HG02884 (cell line): Measurements from ENCODE around the gene RNF217.
"Not testable (repeated sequence)": the region's sequence is repeated elsewhere in the genome, so short reads cannot be mapped to it uniquely, and the experiment has no call there.

Experiments used
- ATAC-seq: cut with Tn5 transposase; IDR thresholded peaks from one replicate; pipeline ENCODE4 v1.9.1; 2021; ENCODE audit warnings: mild to moderate bottlenecking, moderate library complexity; ENCODE audit not compliant: unreplicated experiment

Gene RNF217, protein sequence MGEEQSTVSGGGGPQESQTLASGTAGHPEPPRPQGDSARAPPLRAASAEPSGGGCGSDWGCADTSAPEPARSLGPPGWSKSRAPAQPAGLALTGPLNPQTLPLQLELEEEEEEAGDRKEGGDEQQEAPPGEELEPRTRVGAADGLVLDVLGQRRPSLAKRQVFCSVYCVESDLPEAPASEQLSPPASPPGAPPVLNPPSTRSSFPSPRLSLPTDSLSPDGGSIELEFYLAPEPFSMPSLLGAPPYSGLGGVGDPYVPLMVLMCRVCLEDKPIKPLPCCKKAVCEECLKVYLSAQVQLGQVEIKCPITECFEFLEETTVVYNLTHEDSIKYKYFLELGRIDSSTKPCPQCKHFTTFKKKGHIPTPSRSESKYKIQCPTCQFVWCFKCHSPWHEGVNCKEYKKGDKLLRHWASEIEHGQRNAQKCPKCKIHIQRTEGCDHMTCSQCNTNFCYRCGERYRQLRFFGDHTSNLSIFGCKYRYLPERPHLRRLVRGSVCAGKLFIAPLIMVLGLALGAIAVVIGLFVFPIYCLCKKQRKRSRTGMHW

DNA sequence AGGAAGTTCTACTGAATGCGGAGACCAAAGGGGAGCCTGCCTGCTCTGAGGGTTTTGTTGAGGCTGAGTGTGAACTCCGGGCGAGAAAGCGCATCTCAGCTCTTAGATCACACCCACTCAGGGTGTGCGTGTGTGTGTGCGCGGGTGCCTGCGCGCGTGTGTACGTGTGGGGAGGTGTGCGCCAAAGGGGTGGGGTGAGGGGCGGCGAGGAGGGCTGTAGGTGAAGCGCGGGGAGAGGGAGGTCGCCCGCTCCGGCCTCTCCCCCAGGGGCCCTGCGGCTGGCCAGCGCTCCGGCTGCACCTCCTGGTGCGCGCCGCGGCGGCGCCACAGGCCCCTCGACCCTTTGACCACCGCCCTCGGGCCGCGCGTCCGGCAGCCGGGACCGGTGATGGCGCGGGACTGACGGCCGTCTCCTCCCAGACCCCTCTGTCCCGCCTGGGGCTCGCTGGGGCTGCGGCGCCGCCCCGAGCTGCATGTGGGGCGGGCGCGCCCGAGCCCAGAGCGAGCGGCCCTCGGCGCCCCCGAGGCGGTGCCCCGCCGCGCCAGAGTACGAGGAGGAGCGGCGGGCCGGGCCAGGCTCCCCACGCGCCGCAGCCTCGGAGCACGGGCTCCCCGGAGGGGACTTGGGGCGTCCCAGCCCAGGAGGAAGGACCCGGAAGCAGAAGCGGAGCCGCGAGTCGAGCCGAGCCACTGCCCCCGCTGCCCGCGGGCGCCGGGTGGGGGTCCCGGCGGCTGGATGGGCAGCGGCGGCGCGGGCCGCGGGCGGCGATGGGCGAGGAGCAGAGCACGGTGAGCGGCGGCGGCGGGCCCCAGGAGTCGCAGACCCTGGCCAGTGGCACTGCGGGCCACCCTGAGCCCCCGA is at the start of gene RNF217:
TSS of gene RNF217 (plus strand) at position 661 of the 862 bp plus-strand sequence. CDS start at position 769, 108 bp downstream.
- ATAC-seq = no peak

- no peak for ATAC-seq
These were observed 49.2 kb upstream of the RNF217 start for GRCh38 chr6:124913056-124913455.

DNA sequence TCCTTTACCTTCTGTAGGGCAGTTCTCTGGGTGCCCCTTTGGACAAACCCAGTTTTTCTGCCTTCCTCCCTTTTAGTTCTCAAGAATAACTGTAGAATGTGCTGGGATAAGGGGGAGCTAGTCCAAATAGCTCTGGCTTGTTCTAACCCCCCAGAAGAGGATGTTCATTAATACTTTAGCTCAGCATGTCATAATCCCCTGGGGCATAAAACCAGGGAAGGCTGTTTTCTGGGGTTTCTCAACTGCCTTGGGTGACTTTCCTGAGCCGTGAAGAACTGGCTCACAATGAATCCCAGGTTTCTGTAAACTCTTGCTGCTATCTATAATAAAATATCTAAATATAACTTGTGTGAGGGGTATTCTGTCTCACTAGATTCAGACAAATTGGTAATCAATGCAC is 44.5 kb upstream of the RNF217 start:
- no peak for ATAC-seq

DNA sequence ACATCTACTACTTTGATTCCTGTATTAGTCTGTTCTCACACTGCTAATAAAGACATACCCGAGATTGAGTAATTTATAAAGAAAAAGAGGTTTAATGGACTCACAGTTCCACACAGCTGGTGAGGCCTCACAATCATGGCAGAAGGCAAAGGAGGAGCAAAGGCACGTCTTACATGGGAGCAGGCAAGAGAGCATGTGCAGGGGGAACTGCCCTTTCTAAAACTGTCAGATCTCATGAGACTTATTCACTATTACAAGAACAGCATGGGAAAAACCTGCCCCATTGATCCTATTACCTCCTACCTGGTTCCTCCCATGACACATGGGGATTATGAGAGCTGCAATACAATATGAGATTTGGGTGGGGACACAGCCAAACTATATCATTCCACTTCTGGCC is 42.5 kb upstream of the RNF217 start:
- not testable (repeated sequence) for ATAC-seq

DNA sequence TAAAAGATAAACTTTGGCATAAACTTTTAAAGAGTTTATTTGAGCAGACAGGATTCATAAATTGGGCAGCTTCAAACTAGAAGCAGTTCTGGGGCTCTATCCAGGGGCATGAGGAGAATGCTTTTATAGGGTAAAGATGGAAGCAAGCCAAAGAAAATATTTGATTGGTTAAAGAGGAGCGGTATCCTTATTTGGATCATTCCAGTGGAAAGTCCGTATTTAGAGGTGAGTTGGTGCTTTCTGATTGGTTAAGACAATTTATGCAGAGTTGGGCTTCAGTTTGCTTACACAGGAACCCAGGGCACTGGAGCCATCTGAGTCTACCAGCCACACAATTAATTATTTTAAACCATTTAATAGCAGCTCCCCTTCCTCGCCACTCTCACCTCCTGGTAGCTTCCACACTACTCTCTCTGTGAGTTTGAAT is 37.9 kb upstream of the RNF217 start:
- no peak for ATAC-seq

- no peak for ATAC-seq
These were observed 35.8 kb upstream of the RNF217 start for GRCh38 chr6:124926435-124926834.

GRCh38 chr6:124927806-124928205 is 34.4 kb upstream of the RNF217 start:
- ATAC-seq = no peak

- no peak for ATAC-seq
These were observed 33.4 kb upstream of the RNF217 start for GRCh38 chr6:124928851-124929250.

GRCh38 chr6:124937645-124938044 is 24.6 kb upstream of the RNF217 start:
- ATAC-seq = no peak

DNA sequence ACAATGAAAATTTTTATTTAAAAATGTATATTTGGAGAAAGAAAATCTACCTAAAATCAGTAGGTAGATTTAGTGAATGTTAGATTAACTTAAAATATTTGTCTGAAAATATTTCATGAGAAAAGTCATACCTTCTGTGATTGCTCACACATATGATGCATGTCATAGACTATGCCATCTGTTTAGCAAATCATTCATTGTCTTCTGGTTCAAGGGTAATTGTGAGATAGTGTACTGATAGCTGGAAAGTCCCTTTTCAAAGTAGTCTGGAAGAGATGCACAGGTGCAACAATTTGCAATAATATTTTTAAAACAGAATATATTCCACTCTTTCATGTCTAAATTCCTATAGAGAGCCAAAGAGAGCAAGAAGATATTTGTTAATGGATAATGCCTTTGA is 21.0 kb upstream of the RNF217 start:
- no peak for ATAC-seq

- no peak for ATAC-seq
These were observed 18.6 kb upstream of the RNF217 start for GRCh38 chr6:124943658-124944057.

DNA sequence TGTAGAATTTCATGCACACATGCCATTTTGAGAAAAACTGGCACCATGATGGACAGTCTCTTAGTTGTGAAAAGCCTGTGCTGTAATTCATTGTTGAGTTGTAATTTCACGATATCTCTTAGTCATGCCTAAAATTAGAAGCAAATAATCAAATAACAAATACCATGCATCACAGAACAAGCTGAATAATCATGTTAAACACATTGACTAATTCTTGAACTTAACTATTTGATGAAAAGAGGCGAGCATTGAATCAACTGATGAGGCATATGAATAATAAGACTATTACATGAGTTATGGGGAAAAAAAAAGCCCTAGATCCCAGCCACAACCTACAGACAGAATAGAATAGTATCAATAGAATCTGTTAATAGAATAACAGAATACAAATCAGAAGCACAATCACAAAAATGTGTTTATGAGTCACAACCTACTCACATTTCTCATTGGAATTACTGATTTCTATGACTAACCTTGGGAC is 14.2 kb upstream of the RNF217 start:
- no peak for ATAC-seq

GRCh38 chr6:124949706-124950105 is 12.5 kb upstream of the RNF217 start:
- ATAC-seq = no peak

- ATAC-seq = no peak
These were observed 8.4 kb upstream of the RNF217 start for GRCh38 chr6:124953808-124954207.

DNA sequence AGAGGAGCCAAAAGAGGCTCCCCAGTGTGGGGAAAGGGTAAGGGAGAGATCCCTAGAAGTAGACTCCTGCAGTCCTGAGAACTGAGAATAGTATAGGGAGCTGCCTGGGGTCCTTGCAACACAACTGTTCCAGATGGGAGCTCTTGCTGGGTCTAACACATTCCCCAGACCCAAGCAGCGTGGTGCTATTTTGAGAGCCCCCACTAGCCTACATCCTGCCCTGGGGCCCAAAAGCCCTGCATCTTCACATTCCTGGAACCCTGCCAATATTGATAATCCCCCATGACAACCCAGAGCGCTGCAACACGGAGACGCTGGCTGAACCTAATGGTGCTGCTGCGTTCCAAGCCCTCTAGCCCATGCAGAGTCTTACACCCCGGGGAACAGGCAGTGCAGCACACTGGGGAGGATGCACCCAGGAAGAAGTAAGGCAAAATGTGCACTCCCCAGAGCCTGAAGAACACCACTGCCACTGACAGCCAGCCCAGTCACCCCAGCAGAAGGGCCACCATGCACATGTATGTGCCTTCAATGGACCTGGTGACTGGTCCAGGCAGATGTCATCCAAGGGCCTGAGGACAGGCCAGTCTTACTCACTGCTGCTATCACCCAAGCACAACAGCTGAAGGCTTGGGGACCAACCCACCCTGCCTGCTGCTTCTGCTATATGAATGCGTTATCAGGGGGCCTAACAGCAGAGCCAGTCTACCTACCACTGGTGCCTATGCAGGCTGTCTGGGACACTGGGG is 7.0 kb upstream of the RNF217 start:
- ATAC-seq = no peak

DNA sequence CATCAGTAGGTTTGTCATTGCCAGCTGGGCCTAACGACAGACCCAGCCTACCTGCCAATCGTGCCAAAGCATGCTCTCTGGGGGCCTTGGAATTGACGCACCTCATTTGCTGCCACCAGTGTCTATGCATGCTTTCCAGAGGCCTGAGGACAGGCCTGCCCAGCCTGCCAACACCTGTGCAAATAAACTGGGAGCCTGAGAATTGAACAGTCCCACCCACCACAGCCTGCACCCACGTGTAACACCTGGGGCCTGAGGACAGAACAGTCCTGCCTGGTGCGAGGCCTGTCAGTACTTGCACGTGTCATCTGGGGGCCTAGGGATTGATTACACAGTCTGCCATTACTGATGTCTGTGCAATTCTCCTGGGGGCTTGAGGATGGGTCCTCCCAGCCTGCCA is 6.2 kb upstream of the RNF217 start:
- ATAC-seq = no peak

DNA sequence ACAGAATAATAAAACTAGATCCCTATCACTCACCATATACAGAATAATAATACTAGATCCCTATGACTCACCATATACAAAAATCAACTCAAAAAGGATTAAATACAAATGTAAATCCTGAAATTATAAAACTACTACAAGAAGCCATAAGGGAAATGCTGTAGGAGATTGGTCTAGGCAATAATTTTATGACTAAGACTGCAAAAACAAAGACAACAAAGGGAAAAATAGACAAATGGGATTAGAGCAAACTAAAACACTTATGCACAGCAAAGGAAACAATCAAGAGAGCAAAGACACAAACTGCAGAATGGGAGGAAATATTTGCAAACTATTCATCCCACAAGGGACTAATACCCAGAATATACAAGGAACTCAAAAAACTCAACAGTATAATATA is 4.1 kb upstream of the RNF217 start:
- no peak for ATAC-seq

DNA sequence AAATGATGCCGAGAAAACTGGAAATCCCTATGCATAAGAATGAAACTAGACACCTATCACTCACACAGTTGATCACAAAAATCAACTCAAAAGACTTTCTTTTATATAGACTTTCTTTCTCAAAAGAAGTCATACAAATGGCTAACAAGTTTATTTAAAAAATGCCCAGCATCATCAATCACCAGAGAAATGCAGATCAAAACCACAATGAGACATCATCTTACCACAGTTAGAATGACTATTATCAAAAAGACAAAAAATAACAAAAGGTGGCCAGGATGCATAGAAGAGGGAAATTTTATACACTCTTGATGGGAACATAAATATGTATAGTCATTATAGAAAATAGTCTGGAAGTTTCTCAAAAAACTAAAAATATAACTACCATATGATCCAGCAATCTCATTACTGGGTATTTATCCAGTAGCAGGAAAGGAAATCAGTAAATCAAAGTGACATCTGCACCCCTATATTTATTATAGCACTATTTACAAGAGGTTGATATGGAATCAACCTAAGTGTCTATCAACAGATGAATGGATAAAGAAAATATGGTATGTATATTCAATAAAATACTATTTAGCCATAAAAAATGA is 3.4 kb upstream of the RNF217 start:
- no peak for ATAC-seq

- ATAC-seq = no peak
These were observed 1.3 kb upstream of the RNF217 start for GRCh38 chr6:124960757-124961463.

DNA sequence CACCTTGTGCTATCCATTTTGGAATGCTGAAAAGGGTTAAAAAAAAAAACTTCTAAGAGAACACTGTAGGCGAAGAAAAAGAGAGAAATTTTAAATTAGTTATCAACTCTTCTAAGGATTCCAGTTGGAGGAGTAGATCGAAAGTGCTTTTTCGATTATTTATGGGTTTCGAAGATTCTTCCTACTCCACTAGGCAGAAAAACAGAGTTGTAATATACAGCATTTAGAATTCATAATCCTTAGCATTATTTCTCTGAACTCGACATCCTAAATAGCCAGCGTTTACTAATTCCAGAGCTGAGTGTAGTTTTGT is 817 bp upstream of the RNF217 start:
- no peak for ATAC-seq
